SU-DHL-6 (cell line): ENCODE measurements around the gene LSM7.

Source experiments
- CTCF ChIP-seq: fragments of 200-600 bp; sonication (generic); IDR thresholded peaks from one replicate; pipeline ENCODE4 v1.5.1; 2017; ENCODE audit warnings: antibody characterized with exemption, mild to moderate bottlenecking, low read length, moderate library complexity; ENCODE audit not compliant: insufficient read depth, poor library complexity, severe bottlenecking
- EZH2phosphoT487 ChIP-seq: fragments of 200-600 bp; sonication (generic), shearing (Covaris generic); conservative IDR thresholded peaks from 2 replicates; pipeline ENCODE4 v1.6.1; 2018; ENCODE audit warnings: mild to moderate bottlenecking, antibody characterized with exemption, low read length, moderate library complexity, mixed read lengths

GRCh38 chr19:2309734-2310362 lies 18.5 kb downstream of the LSM7 start:
- TF ChIP-seq CTCF (no peak), EZH2phosphoT487 (no peak)
